Stimulated activated CD8-positive, alpha-beta memory T cell treated with anti-CD3 and anti-CD28 coated beads, Interleukin-7, amount 100 ng/mL, for 24 hours (primary cell): Measurements from ENCODE around the gene BCL2.

Experiments
- DNase-seq: peaks from one replicate; pipeline ENCODE4 v3.0.0-alpha.2; 2020; ENCODE audit warnings: low read depth

The BCL2 gene

GRCh38 chr18:63140038-63140450, 179.5 kb downstream of the BCL2 start:
- DNase-seq, result no peak

- no peak for DNase-seq
These were observed 180.9 kb downstream of the BCL2 start for GRCh38 chr18:63138436-63139340.

- no peak for DNase-seq
These were observed 181.6 kb downstream of the BCL2 start for GRCh38 chr18:63137999-63138435.

- DNase-seq, result no peak
These were observed 184.5 kb downstream of the BCL2 start for GRCh38 chr18:63135101-63135500.

GRCh38 chr18:63132819-63133200, 186.8 kb downstream of the BCL2 start:
- DNase-seq, result no peak

- DNase-seq, result no peak
These were observed 187.4 kb downstream of the BCL2 start for GRCh38 chr18:63131959-63132818.

GRCh38 chr18:63131106-63131958, 188.2 kb downstream of the BCL2 start:
- DNase-seq, result no peak

GRCh38 chr18:63130176-63130575, 189.4 kb downstream of the BCL2 start:
- no peak for DNase-seq

GRCh38 chr18:63128237-63128974, 191.2 kb downstream of the BCL2 start:
- no peak for DNase-seq

GRCh38 chr18:63126134-63127069, 193.2 kb downstream of the BCL2 start:
- DNase-seq, result no peak

- DNase-seq, result no peak
These were observed 198.9 kb downstream of the BCL2 start for GRCh38 chr18:63120620-63121019.

- no peak for DNase-seq
These were observed 199.9 kb downstream of the BCL2 start for GRCh38 chr18:63119647-63120046.

GRCh38 chr18:63113899-63114565, 205.5 kb downstream of the BCL2 start:
- no peak for DNase-seq

GRCh38 chr18:63112706-63113105, 206.9 kb downstream of the BCL2 start:
- no peak for DNase-seq

GRCh38 chr18:63111671-63112402, 207.7 kb downstream of the BCL2 start:
- no peak for DNase-seq

- no peak for DNase-seq
These were observed 209.8 kb downstream of the BCL2 start for GRCh38 chr18:63109802-63110201.

- DNase-seq, result no peak
These were observed 210.5 kb downstream of the BCL2 start for GRCh38 chr18:63109022-63109421.

GRCh38 chr18:63107931-63108330, 211.6 kb downstream of the BCL2 start:
- no peak for DNase-seq
